Endometrial microvascular endothelial cells (primary cell): Measurements from ENCODE around the gene DDHD1. TPM values are rescaled to one million over a fixed set of nuclear protein-coding genes. Genes with fewer than 3 reads are reported as not detected.

Experiments
- in situ Hi-C: cut with HindIII; loops from 2 replicates; pipeline ENCODE4 v1.10.0; 2017; ENCODE audit warnings: low sequenced_read_pairs, low pct_unique_long_range_greater_than_20kb; ENCODE audit errors: inconsistent ontology term
- total RNA-seq: library from RNA; depleted of rRNA; stranded (reverse); fragments of >200 nt; gene quantifications from one replicate; pipeline ENCODE4 v1.2.3, GENCODE V29; 2015; ENCODE audit errors: inconsistent ontology term

DDHD1 gene
- total RNA-seq, 1 donor from 2014 or later, result 11.2 TPM

GRCh38 chr14:53043027-53043581, 110.0 kb downstream of the DDHD1 start:
- in situ Hi-C loops, result no loop called here

DNA sequence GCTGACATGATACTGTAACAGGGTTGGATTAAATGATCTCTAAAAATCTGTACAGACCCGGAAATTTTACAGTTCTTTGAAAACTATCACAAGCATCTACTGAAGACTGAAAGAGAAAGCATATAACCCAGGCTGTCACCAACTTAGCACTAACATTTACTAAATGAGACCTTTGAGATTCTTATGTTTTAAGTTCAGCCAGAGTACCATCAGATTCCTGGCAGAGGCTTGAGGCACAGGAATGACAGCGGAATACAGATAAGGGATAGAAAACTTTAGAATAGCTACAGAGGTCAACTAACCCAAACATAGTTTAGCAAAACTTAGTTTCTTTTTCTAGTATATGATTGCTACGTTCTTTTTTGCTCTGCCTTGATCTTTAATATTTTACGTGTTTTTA, 110.6 kb downstream of the DDHD1 start:
- in situ Hi-C loops, result no loop called here

DNA sequence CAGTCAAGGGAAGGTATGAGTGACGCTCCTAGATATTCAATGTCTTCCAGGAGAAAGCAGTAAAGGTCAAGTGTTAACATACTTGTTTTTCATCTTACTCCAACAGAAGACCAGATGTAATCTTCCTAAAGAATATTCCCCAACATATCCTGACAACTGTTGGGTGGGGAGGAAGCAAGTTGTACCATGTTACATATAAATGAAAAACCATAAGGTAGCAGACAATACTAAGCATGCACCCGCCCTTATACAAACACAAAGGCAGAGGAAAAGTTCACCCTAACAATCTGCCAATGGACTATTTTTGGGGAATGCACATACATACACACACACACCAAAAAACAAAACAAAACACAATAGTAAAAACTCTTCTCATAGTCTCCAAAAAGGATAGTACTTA, 112.1 kb downstream of the DDHD1 start:
- in situ Hi-C loops, result no loop called here

DNA sequence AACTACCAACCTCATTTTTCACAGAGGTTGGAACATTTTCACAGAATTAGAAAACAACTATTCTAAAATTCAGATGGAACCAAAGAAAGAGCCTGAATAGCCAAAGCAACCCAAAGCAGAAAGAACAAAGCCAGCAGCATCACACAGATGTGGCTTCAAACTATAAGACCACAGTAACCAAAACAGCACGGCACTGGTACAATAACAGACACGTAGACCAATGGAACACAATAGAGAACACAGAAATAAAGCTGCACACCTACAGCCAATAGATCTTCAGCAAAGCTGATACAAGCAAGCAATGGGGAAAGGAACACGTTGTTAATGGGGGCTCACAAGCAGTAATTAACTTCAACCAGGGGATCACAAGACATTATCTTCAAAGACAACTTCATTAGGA, 114.5 kb downstream of the DDHD1 start:
- in situ Hi-C loops, result no loop called here

DNA sequence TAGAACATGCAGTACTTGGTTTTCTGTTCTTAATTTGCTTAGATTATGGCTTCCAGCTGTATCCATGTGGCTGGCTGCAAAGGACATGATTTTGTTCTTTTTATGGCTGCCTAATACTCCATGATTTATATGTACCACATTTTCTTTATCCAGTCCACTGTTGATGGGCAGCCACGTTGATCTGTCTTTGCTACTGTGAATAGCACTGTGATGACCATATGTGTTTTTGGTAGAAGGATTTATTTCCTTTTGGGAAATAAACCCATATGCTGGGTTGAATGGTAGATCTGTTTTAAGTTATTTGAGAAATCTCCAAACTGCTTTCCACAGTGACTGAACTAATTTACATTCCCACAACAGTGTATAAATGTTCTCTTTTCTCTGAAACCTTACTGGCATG, 116.1 kb downstream of the DDHD1 start:
- in situ Hi-C loops, result no loop called here

- in situ Hi-C loops, result no loop called here
Observed at GRCh38 chr14:53035336-53036210, 117.5 kb downstream of the DDHD1 start.

DNA sequence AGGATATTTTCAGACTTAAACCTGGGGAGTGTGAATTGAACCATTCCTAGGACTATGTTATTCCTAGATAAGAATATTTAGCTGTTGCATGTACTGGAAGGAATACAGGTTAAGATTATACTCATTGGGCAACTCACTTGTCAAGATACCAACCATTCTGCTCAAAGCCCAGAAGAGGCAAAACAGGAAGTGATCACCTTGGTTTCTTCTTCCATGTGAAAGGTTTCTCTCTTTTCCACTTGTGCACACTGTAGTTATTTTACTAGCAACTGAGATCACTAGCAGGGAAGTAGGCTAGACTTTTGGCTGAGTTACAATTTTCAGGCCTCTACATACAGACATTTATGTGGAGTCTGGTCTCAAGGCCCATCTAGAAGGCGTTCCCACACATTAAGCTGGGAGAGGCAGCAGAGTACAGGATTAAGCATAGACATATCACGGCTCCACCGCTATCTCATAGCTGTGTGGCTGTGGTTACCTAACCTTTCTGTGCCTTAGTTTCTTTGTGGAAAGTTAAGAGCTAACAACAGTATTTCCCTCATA, 118.4 kb downstream of the DDHD1 start:
- in situ Hi-C loops, result no loop called here

- in situ Hi-C loops, result no loop called here
Observed at GRCh38 chr14:53034036-53034435, 119.1 kb downstream of the DDHD1 start.

DNA sequence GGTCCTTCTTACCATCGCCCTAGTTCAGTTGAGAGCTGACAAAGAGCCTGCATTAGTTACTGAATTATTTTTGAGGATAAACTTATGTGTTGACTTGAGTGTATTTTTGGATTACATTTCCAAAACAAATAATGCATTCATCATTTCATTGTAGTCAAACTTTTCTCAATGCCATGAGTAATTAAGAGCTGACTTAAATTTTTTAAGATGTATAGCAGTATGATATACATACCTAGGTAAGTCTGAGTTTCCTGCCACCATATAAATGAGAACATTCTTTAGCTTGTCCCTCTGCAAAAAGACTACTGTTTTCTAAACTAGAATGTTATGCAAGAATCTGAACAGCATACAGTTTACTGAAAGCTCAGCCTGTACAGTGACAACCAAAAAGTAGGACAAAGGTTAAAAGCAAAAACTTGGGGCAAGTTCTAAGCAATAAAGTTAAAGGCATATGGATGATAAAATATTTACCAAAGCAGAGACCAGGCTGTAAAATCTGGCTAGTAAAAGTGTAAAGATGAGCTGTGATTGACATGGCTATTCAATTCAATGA, 120.2 kb downstream of the DDHD1 start:
- in situ Hi-C loops, result no loop called here

- in situ Hi-C loops, result no loop called here
Observed at GRCh38 chr14:53032161-53032803, 120.8 kb downstream of the DDHD1 start.

GRCh38 chr14:53027562-53027961, 125.6 kb downstream of the DDHD1 start:
- in situ Hi-C loops, result no loop called here

DNA sequence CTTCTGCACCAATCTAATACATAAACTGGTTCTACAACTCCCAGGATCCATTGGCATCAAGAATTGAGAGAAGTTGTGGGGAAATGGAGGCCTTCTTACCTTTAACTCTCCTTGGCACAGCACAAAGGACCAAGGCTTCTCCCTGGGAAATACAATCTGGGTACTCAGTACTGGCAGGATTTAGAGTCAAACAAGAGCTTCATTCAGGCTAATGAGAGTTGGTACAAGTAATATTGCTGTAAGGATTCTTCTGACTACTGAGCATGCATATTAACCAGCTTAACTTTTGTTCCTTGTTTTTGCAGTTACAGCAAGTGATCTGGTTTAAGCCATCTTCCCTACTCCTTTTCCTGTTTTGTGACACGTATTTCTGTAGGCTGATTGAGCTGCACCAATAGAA, 126.1 kb downstream of the DDHD1 start:
- in situ Hi-C loops, result no loop called here

DNA sequence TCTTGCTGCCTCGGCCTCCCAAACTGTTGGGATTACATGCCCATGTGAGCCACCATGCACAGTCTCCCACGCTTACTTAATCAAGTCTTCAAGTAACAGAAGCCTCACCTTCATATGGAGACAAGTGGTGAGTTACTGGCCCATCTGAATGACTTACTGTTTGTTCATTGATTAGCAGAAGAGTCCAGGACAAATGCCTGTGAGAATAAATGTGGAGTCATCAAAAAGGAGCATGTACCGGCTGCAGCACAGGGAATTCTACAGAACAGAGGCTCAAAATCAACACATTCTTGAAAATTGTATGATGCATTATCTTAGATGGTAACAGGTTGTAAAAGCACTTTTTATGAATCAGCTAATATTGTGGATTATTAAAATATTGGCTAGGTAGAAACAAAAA, 129.8 kb downstream of the DDHD1 start:
- in situ Hi-C loops, result no loop called here

DNA sequence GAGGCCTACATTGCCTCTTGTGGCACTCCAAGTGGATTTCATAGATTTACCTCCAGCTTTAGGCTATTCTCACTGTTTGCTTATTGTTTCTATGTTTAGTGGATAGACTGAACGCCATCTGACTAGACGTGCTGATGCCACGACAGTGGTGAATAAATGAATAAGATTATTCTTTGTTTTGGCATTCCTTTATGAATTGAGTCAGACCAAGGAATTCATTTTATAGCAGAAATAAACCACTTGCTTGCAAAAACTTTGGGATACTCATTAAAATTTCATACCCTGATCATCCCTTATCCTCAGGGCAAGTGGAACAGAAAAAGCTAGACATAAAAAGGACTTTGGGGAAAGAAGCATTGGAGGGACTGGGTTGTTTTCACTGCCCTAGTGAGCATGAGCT, 130.5 kb downstream of the DDHD1 start:
- in situ Hi-C loops, result no loop called here

- in situ Hi-C loops, result no loop called here
Observed at GRCh38 chr14:53020193-53020932, 132.8 kb downstream of the DDHD1 start.

GRCh38 chr14:53019406-53019805, 133.7 kb downstream of the DDHD1 start:
- in situ Hi-C loops, result no loop called here

- in situ Hi-C loops, result no loop called here
Observed at GRCh38 chr14:53017837-53018236, 135.3 kb downstream of the DDHD1 start.

GRCh38 chr14:53016919-53017318, 136.2 kb downstream of the DDHD1 start:
- in situ Hi-C loops, result no loop called here

- in situ Hi-C loops, result no loop called here
Observed at GRCh38 chr14:53016491-53016890, 136.6 kb downstream of the DDHD1 start.
